ENCODE data around the gene WNT5A.
A peak's percentile ranks its signal among the peaks of the same experiment; 100 is the strongest.

The WNT5A gene

DNA sequence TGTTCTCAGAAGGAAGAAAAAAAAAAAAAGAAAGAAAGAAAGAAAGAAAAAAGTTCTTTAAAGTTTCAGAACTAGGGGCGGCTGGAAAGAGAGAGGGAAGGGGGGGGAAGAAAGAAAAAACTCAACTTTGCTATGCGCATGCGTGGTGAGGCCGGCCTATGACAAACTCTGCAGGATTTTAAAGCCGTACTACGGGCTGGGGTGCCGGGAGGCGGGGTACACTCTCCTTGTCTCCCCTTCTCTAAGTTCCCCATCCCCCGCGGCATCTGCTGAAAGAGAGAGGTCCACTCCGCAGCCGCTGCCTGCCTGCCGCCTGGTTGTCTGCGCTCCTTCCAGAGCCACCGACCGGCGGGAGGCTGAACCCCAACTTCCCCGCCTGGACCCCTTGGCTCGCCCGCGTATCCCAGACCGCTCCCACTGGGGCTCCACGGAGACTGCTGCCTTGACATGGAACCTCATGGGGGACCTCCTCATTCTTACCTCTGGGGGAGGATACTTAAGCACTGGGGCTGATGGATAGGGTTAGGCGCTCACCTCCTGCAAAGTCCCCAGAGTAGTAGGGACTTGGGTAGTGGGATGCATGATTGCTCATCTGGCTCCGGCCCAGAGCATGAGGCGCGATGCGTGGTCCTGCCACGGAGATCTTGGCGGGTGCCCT, 1.4 kb upstream of the WNT5A start:
- Mint-ChIP-seq H3K27me3 (peaks cover 39% of the 10 kb centered on the region), H3K4me1 (peaks cover 25% of the 10 kb centered on the region), H3K27ac (no peak overlapping the region), H3K9me3 (no peaks in the 10 kb centered on the region), H3K36me3 (no peaks in the 10 kb centered on the region), H3K4me3 (no peak overlapping the region)

DNA sequence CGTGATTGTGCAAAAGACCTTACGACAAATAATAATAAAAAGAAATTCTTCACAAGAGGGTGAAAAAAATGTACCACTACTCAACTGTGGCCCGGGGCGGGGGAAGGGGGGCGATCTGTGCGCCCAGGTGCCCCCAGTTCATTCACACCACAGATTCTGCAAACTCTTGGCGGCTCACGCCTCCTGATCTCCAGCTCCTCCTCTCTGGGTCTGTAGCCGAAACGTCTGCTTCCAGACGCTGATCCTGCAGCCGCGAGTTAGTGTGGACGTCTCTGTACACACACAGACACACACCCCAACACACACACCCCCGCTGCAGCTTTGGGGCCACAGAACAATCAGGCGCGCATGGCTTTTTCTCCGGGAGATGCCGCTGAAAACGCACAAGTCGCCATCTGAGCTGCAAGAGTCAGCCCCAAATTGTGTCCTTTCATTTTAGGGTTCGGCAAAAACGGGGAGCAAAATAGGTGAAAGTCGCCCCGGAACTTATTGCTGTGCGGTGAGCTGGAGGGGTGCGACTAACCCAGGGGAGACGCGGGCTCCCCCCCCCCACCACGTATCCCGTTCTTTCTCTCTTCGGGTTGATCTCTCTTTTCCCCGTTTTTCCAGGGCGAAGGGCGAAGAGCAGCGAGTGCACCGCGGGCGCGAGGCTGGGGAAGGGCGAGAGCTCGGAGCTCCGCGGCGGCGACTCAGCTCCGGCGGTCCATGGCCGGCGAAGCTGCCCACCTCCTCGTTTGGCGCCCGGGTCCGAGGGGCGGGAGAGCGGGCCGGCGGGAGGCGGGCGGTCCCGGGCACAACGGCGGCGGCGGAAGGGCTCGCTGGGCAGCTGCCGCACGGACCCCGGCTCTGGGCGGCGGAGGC, 505 bp upstream of the WNT5A start:
- Mint-ChIP-seq H3K27me3 (peaks cover 43% of the 10 kb centered on the region), H3K4me1 (peaks cover 28% of the 10 kb centered on the region), H3K4me3 (peak overlapping the region; percentile 33), H3K9me3 (no peaks in the 10 kb centered on the region), H3K27ac (no peak overlapping the region), H3K36me3 (no peaks in the 10 kb centered on the region)

- Mint-ChIP-seq H3K4me1 (peaks cover 28% of the 10 kb centered on the region), H3K27me3 (peaks cover 48% of the 10 kb centered on the region), H3K9me3 (no peaks in the 10 kb centered on the region), H3K27ac (no peak overlapping the region), H3K4me3 (peak overlapping the region; percentile 55), H3K36me3 (no peaks in the 10 kb centered on the region)
These were observed 827 bp downstream of the WNT5A start for GRCh38 chr3:55486101-55486856.

DNA sequence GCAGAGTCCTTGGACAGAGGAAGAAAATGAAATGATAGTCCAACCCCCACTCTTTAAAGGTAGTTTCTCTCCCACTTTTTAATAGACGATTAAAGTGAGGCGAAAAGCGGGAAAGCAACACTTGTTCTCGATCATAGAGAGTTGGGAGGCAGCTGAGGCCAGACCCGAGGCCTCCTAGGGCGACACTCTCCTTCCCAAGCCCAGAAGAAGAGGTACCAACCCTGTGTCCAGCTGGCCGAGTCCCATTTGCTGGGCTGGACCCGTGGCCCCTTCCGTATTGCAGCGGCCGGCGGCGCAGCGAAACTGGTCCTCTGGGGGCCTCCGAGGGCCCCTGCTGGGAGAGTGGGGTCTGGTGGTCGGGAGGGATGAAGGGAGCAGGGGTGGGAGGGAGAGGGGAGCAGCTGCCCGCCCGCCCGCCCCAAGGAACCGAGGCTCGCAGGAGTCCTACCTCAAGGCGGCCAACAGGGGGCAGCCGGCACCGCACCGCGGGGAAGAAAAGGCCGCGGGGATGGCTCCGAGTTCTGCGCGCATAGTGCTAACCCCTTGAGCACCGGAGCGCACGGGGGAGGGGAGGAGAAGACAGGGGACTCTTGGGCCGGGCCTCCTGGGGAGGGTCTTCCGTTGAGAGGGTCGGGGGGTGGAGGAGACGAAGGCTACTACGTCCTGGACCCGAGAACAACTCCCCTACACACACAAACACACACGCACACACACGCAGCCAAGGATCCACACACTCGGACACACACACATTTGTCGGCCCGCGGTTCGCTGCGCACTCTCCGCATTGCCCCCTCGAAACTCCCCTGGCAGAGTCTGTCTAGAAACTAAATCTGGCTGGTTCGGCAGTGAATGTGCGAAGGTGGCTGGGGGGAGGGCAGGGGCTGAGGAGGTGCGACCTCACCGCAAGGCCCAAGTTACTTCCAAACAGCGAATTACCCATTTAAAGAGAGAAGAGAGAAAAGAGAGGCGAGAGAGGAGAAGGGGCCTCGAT, 2.0 kb downstream of the WNT5A start:
- Mint-ChIP-seq H3K36me3 (no peaks in the 10 kb centered on the region), H3K27ac (no peak overlapping the region), H3K9me3 (no peaks in the 10 kb centered on the region), H3K4me3 (no peak overlapping the region), H3K4me1 (peaks cover 28% of the 10 kb centered on the region), H3K27me3 (peaks cover 46% of the 10 kb centered on the region)

- no peak overlapping the region for H3K4me3 Mint-ChIP-seq
- H3K9me3 Mint-ChIP-seq: no peaks in the 10 kb centered on the region
These were observed 2.9 kb downstream of the WNT5A start for GRCh38 chr3:55484191-55484689.

DNA sequence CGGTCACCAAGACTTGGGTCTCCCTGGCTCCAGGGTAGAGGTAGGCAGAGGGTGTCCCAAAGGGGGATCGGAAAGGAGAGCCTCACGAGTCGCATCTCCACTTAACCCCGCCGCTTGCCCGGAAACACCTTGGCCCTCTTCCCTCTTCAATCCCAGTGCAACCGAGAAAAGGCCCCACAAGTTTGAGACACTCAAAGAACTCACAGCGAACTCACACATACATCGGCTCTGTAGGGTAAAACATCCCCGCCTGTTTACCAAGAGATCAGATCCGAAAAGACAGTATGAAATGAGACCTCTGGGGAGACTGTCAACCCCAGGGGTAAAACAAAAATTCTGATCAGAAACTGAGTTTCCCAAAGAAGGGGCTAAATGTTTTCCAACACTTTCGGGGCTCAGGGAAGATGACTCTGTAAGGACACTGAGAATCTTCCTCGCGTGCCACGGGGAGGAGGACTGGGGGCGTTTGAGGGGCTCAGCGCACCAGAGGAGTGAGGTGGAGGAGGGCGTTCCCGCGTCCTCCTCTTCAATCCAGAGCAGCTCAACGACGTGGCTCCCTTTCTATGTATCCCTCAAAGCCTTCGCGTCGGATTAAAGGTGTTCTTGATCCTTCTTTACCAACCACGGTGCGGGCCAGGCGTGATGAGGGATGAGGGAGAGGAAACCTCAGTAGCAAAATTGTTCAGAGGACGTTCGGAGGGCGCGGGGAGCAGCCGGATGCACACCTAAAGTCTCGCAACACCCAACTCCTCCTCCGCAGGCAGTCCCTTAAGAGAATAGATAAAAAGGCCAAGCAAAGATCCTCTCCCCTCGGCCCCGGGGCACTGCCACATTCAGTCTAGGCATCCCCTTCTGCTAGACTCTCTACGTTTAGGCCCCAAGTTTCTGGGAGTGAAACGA, 3.7 kb downstream of the WNT5A start:
- H3K4me1 Mint-ChIP-seq: peaks cover 28% of the 10 kb centered on the region
- H3K27ac Mint-ChIP-seq: no peak overlapping the region
- H3K9me3 Mint-ChIP-seq: no peaks in the 10 kb centered on the region
- H3K4me3 Mint-ChIP-seq: no peak overlapping the region
- peaks cover 41% of the 10 kb centered on the region for H3K27me3 Mint-ChIP-seq
- H3K36me3 Mint-ChIP-seq: no peaks in the 10 kb centered on the region

More at GRCh38 chr3:55484191-55484689, 2.9 kb downstream of the WNT5A start:
- Mint-ChIP-seq H3K27me3 (peaks cover 46% of the 10 kb centered on the region), H3K27ac (no peak overlapping the region), H3K4me1 (peaks cover 28% of the 10 kb centered on the region), H3K36me3 (no peaks in the 10 kb centered on the region)

- Mint-ChIP-seq H3K4me1 (peaks cover 26% of the 10 kb centered on the region), H3K4me3 (no peak overlapping the region), H3K36me3 (no peaks in the 10 kb centered on the region), H3K27me3 (peaks cover 45% of the 10 kb centered on the region), H3K9me3 (no peaks in the 10 kb centered on the region), H3K27ac (no peak overlapping the region)
These were observed 4.5 kb downstream of the WNT5A start for GRCh38 chr3:55482496-55483195.

DNA sequence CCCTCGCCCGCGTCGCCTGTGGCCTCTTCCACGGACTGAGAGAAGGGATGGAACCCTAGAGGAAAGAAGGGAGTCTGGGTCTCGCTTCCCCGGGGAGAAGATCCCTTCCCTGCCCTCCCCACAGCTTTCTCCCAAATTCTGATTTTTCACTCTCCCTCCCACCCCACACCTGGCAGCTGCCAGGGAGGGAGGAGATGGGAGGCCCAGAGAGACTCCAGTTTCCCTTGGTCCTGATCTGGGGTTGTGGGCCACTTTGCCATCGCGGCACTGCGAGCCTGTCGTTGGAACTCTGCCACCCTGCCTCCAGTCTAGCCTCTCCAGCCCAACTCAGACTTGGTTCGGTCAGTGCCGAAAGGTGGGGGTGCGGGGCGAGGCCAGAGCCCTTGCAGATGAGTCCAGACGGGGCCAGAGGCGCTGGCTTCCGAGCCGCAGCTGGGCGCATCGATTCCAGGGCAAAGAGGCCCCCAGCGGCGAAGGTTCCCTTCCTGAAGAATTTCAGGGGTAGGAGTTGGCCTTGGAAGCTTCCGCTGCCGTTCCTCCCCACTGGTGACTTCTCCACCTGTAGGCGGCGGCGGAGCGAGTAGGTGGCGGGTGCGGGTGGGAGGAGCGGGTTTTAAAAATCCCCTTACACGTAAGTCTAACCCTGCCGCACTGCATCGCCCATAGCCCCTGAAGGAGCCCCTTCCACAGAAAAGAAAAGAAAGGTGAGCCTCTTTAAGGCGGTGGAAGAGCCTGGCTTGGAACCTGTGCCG, 5.2 kb downstream of the WNT5A start:
- H3K36me3 Mint-ChIP-seq: no peaks in the 10 kb centered on the region
- H3K27me3 Mint-ChIP-seq: peaks cover 47% of the 10 kb centered on the region
- H3K27ac Mint-ChIP-seq: no peak overlapping the region
- H3K4me1 Mint-ChIP-seq: peaks cover 21% of the 10 kb centered on the region
- no peak overlapping the region for H3K4me3 Mint-ChIP-seq
- no peaks in the 10 kb centered on the region for H3K9me3 Mint-ChIP-seq

GRCh38 chr3:55480911-55481743, 6.0 kb downstream of the WNT5A start:
- H3K27ac Mint-ChIP-seq: no peak overlapping the region
- H3K4me1 Mint-ChIP-seq: peaks cover 15% of the 10 kb centered on the region
- H3K27me3 Mint-ChIP-seq: peaks cover 48% of the 10 kb centered on the region
- no peaks in the 10 kb centered on the region for H3K36me3 Mint-ChIP-seq
- H3K9me3 Mint-ChIP-seq: no peaks in the 10 kb centered on the region
- H3K4me3 Mint-ChIP-seq: no peak overlapping the region

DNA sequence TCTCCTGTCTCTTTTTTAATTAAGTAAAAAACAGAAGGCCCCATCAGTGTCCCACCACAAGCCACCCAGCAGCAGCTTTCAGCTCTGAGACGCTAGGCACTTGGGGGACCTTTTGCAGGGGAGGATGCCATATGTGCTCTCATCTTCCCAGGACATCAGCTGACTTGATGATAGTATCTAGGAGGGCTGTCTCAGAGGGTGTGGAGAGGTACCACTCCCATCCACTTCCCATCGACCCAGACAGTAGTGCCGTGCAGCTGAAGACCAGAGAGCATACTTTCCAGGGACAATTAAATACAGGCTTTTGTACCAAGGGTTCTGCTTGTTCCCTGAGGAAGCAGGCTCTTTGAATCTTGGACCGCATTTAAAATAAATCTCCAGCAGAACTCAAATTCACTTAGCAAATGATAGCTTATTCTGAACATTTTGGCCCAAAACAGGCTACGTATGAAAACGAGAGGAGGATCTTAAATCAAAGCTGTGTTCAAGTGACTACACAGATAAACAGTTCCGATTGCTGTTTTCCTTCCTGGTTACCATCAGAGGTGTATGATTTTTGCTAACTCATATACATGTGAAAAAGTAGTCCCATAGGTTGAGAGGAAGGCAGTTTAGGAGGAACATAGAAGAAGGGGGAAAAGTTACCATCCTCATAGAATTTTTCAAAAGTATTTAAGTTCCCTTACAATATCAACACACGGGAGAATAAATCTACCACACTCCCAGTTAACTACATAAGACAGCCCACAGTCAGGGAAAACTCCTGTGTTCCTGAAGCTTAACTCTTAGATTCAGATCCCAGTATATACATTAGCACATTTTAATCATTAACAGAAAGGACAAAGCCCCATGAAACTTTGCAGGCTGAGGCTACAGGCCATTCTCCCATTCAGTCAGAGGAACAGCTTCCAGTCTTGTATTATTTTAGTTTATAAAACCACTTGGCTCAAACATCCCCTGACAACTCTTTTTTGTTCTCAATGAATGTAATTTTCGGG, 9.5 kb downstream of the WNT5A start:
- Mint-ChIP-seq H3K4me1 (no peaks in the 10 kb centered on the region), H3K27me3 (peaks cover 31% of the 10 kb centered on the region), H3K4me3 (no peak overlapping the region)

GRCh38 chr3:55476515-55476914, 10.6 kb downstream of the WNT5A start:
- H3K4me3 Mint-ChIP-seq: no peak overlapping the region
- H3K27ac Mint-ChIP-seq: no peak overlapping the region
- H3K9me3 Mint-ChIP-seq: no peaks in the 10 kb centered on the region
- peaks cover 31% of the 10 kb centered on the region for H3K27me3 Mint-ChIP-seq
- no peaks in the 10 kb centered on the region for H3K4me1 Mint-ChIP-seq
- H3K36me3 Mint-ChIP-seq: no peaks in the 10 kb centered on the region

More for the DNA sequence above, 9.5 kb downstream of the WNT5A start:
- no peaks in the 10 kb centered on the region for H3K9me3 Mint-ChIP-seq
- H3K27ac Mint-ChIP-seq: no peak overlapping the region
- no peaks in the 10 kb centered on the region for H3K36me3 Mint-ChIP-seq

Data from activated naive CD4-positive, alpha-beta T cell treated with anti-CD3 and anti-CD28 coated beads, Interleukin-2, amount 50 U/mL, for 24 hours (primary cell).